GM19438 (cell line): Measurements from ENCODE around the gene FRMPD3.

Experiments used
- ATAC-seq: cut with Tn5 transposase; IDR thresholded peaks from one replicate; pipeline ENCODE4 v1.9.1; 2021; ENCODE audit warnings: low read depth; ENCODE audit not compliant: unreplicated experiment

FRMPD3 gene

GRCh38 chrX:107477406-107477805 lies 28.0 kb downstream of the FRMPD3 start:
- ATAC-seq, result no peak

GRCh38 chrX:107480272-107480671 lies 30.8 kb downstream of the FRMPD3 start:
- ATAC-seq, result no peak

GRCh38 chrX:107482046-107482445 lies 32.6 kb downstream of the FRMPD3 start:
- no peak for ATAC-seq

- no peak for ATAC-seq
Observed at GRCh38 chrX:107484002-107484726, 34.7 kb downstream of the FRMPD3 start.

GRCh38 chrX:107485013-107485412 lies 35.6 kb downstream of the FRMPD3 start:
- no peak for ATAC-seq

- no peak for ATAC-seq
Observed at GRCh38 chrX:107493141-107493540, 43.7 kb downstream of the FRMPD3 start.

- ATAC-seq, result no peak
Observed at GRCh38 chrX:107496786-107497185, 47.3 kb downstream of the FRMPD3 start.
